Muscle layer of colon (tissue), 2 donors: ENCODE results near the gene ZNF750.
"Not testable (repeated sequence)": the region's sequence is repeated elsewhere in the genome, so short reads cannot be mapped to it uniquely, and the experiment has no call there.

Source experiments
- H3K27ac ChIP-seq: one replicate; pipeline ENCODE4 v1.7.0; 2013; ENCODE audit warnings: low read depth, mild to moderate bottlenecking, low read length, moderate library complexity
- H3K27me3 ChIP-seq, 2 donors: one replicate each; pipeline ENCODE4 v1.7.0; 2013; ENCODE audit warnings: low read length in 2 of 2, mild to moderate bottlenecking in 2 of 2; ENCODE audit not compliant: insufficient read depth in 2 of 2, control insufficient read depth in 1 of 2
- H3K36me3 ChIP-seq: one replicate; pipeline ENCODE4 v1.7.0; 2013; ENCODE audit warnings: mild to moderate bottlenecking, low read length; ENCODE audit not compliant: insufficient read depth
- H3K4me1 ChIP-seq: one replicate; pipeline ENCODE4 v1.7.0; 2013; ENCODE audit warnings: mild to moderate bottlenecking, low read length; ENCODE audit not compliant: insufficient read depth
- H3K4me3 ChIP-seq, 2 donors: one replicate each; pipeline ENCODE4 v1.7.0; 2013; ENCODE audit warnings: low read length in 2 of 2, low read depth in 1 of 2, mild to moderate bottlenecking in 1 of 2, moderate library complexity in 1 of 2
- H3K9ac ChIP-seq: one replicate; pipeline ENCODE4 v1.7.0; 2013; ENCODE audit warnings: low read length
- H3K9me3 ChIP-seq: one replicate; pipeline ENCODE4 v1.7.0; 2013; ENCODE audit warnings: mild to moderate bottlenecking, low read length
- donor health status: abdominal sarcoma.
- donor health status: Adenocarcinoma of cecum.

Gene ZNF750

GRCh38 chr17:82791532-82791931 is 48.3 kb downstream of the ZNF750 start:
- Histone ChIP-seq H3K27ac (no peak overlapping the region), H3K27me3 (no peaks in the 10 kb centered on the region), H3K9me3 (no peaks in the 10 kb centered on the region), H3K9ac (no peak overlapping the region), H3K36me3 (no peaks in the 10 kb centered on the region), H3K4me1 (peaks cover 26% of the 10 kb centered on the region), H3K4me3 (no peak overlapping the region)

GRCh38 chr17:82790391-82790790 is 49.4 kb downstream of the ZNF750 start:
- no peak overlapping the region for H3K9ac ChIP-seq
- no peak overlapping the region for H3K27ac ChIP-seq

GRCh38 chr17:82789806-82790205 is 50.0 kb downstream of the ZNF750 start:
- H3K9me3 ChIP-seq: no peaks in the 10 kb centered on the region
- H3K4me3 ChIP-seq: no peak overlapping the region
- no peaks in the 10 kb centered on the region for H3K36me3 ChIP-seq
- no peak overlapping the region for H3K9ac ChIP-seq
- peaks cover 17% of the 10 kb centered on the region for H3K4me1 ChIP-seq
- no peaks in the 10 kb centered on the region for H3K27me3 ChIP-seq
- H3K27ac ChIP-seq: no peak overlapping the region

More at GRCh38 chr17:82790391-82790790, 49.4 kb downstream of the ZNF750 start:
- Histone ChIP-seq H3K27me3 (no peaks in the 10 kb centered on the region), H3K9me3 (no peaks in the 10 kb centered on the region), H3K4me3 (no peak overlapping the region), H3K36me3 (no peaks in the 10 kb centered on the region), H3K4me1 (peaks cover 21% of the 10 kb centered on the region)

GRCh38 chr17:82789051-82789592 is 50.7 kb downstream of the ZNF750 start:
- Histone ChIP-seq H3K36me3 (peaks cover 5% of the 10 kb centered on the region), H3K27ac (no peak overlapping the region), H3K9ac (no peak overlapping the region), H3K4me1 (peaks cover 10% of the 10 kb centered on the region), H3K4me3 (no peak overlapping the region), H3K27me3 (no peaks in the 10 kb centered on the region), H3K9me3 (no peaks in the 10 kb centered on the region)

GRCh38 chr17:82788206-82789001 is 51.4 kb downstream of the ZNF750 start:
- H3K27me3 ChIP-seq: no peaks in the 10 kb centered on the region
- H3K9ac ChIP-seq: no peak overlapping the region
- H3K27ac ChIP-seq: no peak overlapping the region

GRCh38 chr17:82787081-82787848 is 52.6 kb downstream of the ZNF750 start:
- no peak overlapping the region for H3K27ac ChIP-seq
- H3K4me1 ChIP-seq: no peaks in the 10 kb centered on the region

More at GRCh38 chr17:82788206-82789001, 51.4 kb downstream of the ZNF750 start:
- Histone ChIP-seq H3K4me1 (peaks cover 3% of the 10 kb centered on the region), H3K4me3 (no peak overlapping the region), H3K9me3 (no peaks in the 10 kb centered on the region), H3K36me3 (peaks cover 7% of the 10 kb centered on the region)

GRCh38 chr17:82786427-82786826 is 53.4 kb downstream of the ZNF750 start:
- H3K9me3 ChIP-seq: no peaks in the 10 kb centered on the region

More at GRCh38 chr17:82787081-82787848, 52.6 kb downstream of the ZNF750 start:
- H3K4me3 ChIP-seq: no peak overlapping the region
- no peaks in the 10 kb centered on the region for H3K27me3 ChIP-seq
- no peaks in the 10 kb centered on the region for H3K9me3 ChIP-seq
- H3K36me3 ChIP-seq: peaks cover 11% of the 10 kb centered on the region
- H3K9ac ChIP-seq: no peak overlapping the region

GRCh38 chr17:82785581-82785980 is 54.2 kb downstream of the ZNF750 start:
- H3K4me1 ChIP-seq, H3K9me3 ChIP-seq, H3K27me3 ChIP-seq, H3K27ac ChIP-seq, H3K9ac ChIP-seq, H3K4me3 ChIP-seq: not testable (repeated sequence)
- H3K36me3 ChIP-seq: peaks cover 11% of the 10 kb centered on the region

More at GRCh38 chr17:82786427-82786826, 53.4 kb downstream of the ZNF750 start:
- peaks cover 11% of the 10 kb centered on the region for H3K36me3 ChIP-seq
- H3K27ac ChIP-seq: no peak overlapping the region
- H3K4me1 ChIP-seq: no peaks in the 10 kb centered on the region
- no peak overlapping the region for H3K4me3 ChIP-seq
- H3K9ac ChIP-seq: no peak overlapping the region
- no peaks in the 10 kb centered on the region for H3K27me3 ChIP-seq

GRCh38 chr17:82783498-82783897 is 56.3 kb downstream of the ZNF750 start:
- no peak overlapping the region for H3K9ac ChIP-seq
- H3K27me3 ChIP-seq: no peaks in the 10 kb centered on the region
- H3K4me1 ChIP-seq: no peaks in the 10 kb centered on the region
- no peaks in the 10 kb centered on the region for H3K9me3 ChIP-seq
- H3K36me3 ChIP-seq: peaks cover 11% of the 10 kb centered on the region
- H3K27ac ChIP-seq: no peak overlapping the region
- no peak overlapping the region for H3K4me3 ChIP-seq

GRCh38 chr17:82782657-82783207 is 57.1 kb downstream of the ZNF750 start:
- Histone ChIP-seq H3K36me3 (peaks cover 11% of the 10 kb centered on the region), H3K9ac (no peak overlapping the region), H3K4me1 (no peaks in the 10 kb centered on the region), H3K9me3 (no peaks in the 10 kb centered on the region), H3K4me3 (no peak overlapping the region), H3K27me3 (no peaks in the 10 kb centered on the region), H3K27ac (no peak overlapping the region)

GRCh38 chr17:82781894-82782274 is 57.9 kb downstream of the ZNF750 start:
- Histone ChIP-seq H3K9ac (no peak overlapping the region), H3K4me1 (no peaks in the 10 kb centered on the region), H3K27me3 (no peaks in the 10 kb centered on the region), H3K4me3 (no peak overlapping the region), H3K36me3 (peaks cover 11% of the 10 kb centered on the region), H3K27ac (no peak overlapping the region), H3K9me3 (no peaks in the 10 kb centered on the region)
